Endothelial cell of umbilical vein (primary cell): Measurements from ENCODE around the gene CRYGN. TPM values are rescaled to one million over a fixed set of nuclear protein-coding genes. Genes with fewer than 3 reads are reported as not detected.

Source experiments
- BruUV-seq: library from RNA; stranded (reverse); fragments of 400-500 nt; replicated peaks from 2 replicates; lab custom pipeline; 2021; lab: Mats Ljungman, UMichigan
- CTCF ChIA-PET: fragments of 300-600, 350-600 bp; sonication (Branson Sonifier 250); formaldehyde crosslinking; loops from one replicate; lab custom pipeline; 2021; ENCODE audit warnings: antibody characterized with exemption, inconsistent platforms; lab: Charles Lee
- POLR2A ChIA-PET: fragments of 300-600, 350-600 bp; sonication (Branson Sonifier 250); formaldehyde crosslinking; loops from one replicate; lab custom pipeline; 2021; ENCODE audit warnings: antibody characterized with exemption, inconsistent platforms; lab: Charles Lee
- DNase-seq: peaks from one replicate; pipeline ENCODE4 v3.0.0-alpha.2; 2011; ENCODE audit warnings: low read depth, low spot score
- FAIRE-seq: peaks from 2 replicates; lab custom pipeline; 2011; peaks lifted over from hg19 to GRCh38; lab: Jason Lieb, UNC
- H2AFZ ChIP-seq: 2 replicates; pipeline ENCODE4 v1.6.0; 2012; ENCODE audit warnings: low read depth, low read length, control low read depth, inconsistent platforms
- H3K27ac ChIP-seq: 2 replicates; pipeline ENCODE4 v1.5.1; 2011; ENCODE audit warnings: low read depth, mild to moderate bottlenecking, control low read depth, low read length, moderate library complexity; ENCODE audit not compliant: insufficient read depth
- H3K27me3 ChIP-seq, 2 experiments: 2 replicates each; pipeline versions ENCODE4 v1.6.0 to v1.6.1; 2011; ENCODE audit warnings: low read length in 2 of 2, mixed read lengths in 1 of 2; ENCODE audit not compliant: control insufficient read depth in 2 of 2, insufficient read depth in 2 of 2
- H3K36me3 ChIP-seq, 2 experiments: 2 replicates in 1 of 2; 3 replicates in 1 of 2; pipeline ENCODE4 v1.5.1; 2011; ENCODE audit warnings: low read length in 2 of 2, mild to moderate bottlenecking in 1 of 2, moderate library complexity in 1 of 2; ENCODE audit not compliant: control insufficient read depth in 2 of 2, insufficient read depth in 2 of 2; ENCODE audit errors: extremely low read depth in 1 of 2
- H3K4me1 ChIP-seq: 3 replicates; pipeline ENCODE4 v1.5.1; 2011; ENCODE audit warnings: mild to moderate bottlenecking, low read length; ENCODE audit not compliant: control insufficient read depth, insufficient read depth; ENCODE audit errors: extremely low read depth
- H3K4me2 ChIP-seq: 2 replicates; pipeline ENCODE4 v1.6.1; 2011; ENCODE audit warnings: low read length, control low read depth, mixed read lengths; ENCODE audit not compliant: insufficient read depth
- H3K4me3 ChIP-seq, 3 experiments: fragments of 200-600 bp in 1 of 3; sonication (generic), shearing (Covaris generic) in 1 of 3; replicated peaks in 1 of 3; 2 replicates each; pipeline ENCODE4 v1.5.1; 2011 to 2016; ENCODE audit warnings: control low read depth in 3 of 3, low read length in 3 of 3, mild to moderate bottlenecking in 2 of 3, inconsistent platforms in 1 of 3, low read depth in 1 of 3, moderate library complexity in 1 of 3; ENCODE audit not compliant: insufficient read depth in 1 of 3
- H3K79me2 ChIP-seq: 2 replicates; pipeline ENCODE4 v1.6.0; 2012; ENCODE audit warnings: low read length, inconsistent platforms; ENCODE audit not compliant: control insufficient read depth, insufficient read depth
- H3K9ac ChIP-seq: replicated peaks from 2 replicates; pipeline ENCODE3; 2011; ENCODE audit warnings: low read length, control low read depth; ENCODE audit not compliant: insufficient read depth; ENCODE audit errors: extremely low read depth
- H3K9me1 ChIP-seq: replicated peaks from 3 replicates; pipeline ENCODE4 v1.6.0; 2011; ENCODE audit warnings: mild to moderate bottlenecking, low read length; ENCODE audit not compliant: control insufficient read depth, insufficient read depth; ENCODE audit errors: extremely low read depth
- H3K9me3 ChIP-seq: replicated peaks from 2 replicates; pipeline ENCODE4 v1.5.1; 2012; ENCODE audit warnings: low read length, inconsistent platforms; ENCODE audit not compliant: control insufficient read depth, insufficient read depth
- H4K20me1 ChIP-seq: replicated peaks from 2 replicates; pipeline ENCODE3; 2011; ENCODE audit warnings: mild to moderate bottlenecking, low read length; ENCODE audit not compliant: control insufficient read depth, insufficient read depth; ENCODE audit errors: extremely low read depth
- EZH2 ChIP-seq: IDR thresholded peaks from 2 replicates; pipeline ENCODE4 v1.6.1; 2012; ENCODE audit warnings: borderline replicate concordance, low read depth, mild to moderate bottlenecking, moderate library complexity, low read length, inconsistent platforms; ENCODE audit not compliant: severe bottlenecking
- FOS ChIP-seq: IDR thresholded peaks from 2 replicates; pipeline ENCODE4 v1.6.1; 2011; ENCODE audit warnings: mild to moderate bottlenecking, low read length, moderate library complexity, borderline replicate concordance; ENCODE audit not compliant: insufficient read depth
- GATA2 ChIP-seq: IDR thresholded peaks from 2 replicates; pipeline ENCODE4 v1.7.0; 2011; ENCODE audit warnings: low read depth, mild to moderate bottlenecking, moderate library complexity, mixed read lengths, low read length; ENCODE audit not compliant: insufficient read length, insufficient read depth
- JUN ChIP-seq: IDR thresholded peaks from 2 replicates; pipeline ENCODE4 v1.6.1; 2011; ENCODE audit warnings: borderline replicate concordance, low read depth; ENCODE audit not compliant: insufficient read length, insufficient read depth
- MAX ChIP-seq: IDR thresholded peaks from 2 replicates; pipeline ENCODE4 v1.6.1; 2011; ENCODE audit not compliant: insufficient read depth, insufficient read length
- MYC ChIP-seq: IDR thresholded peaks from one replicate; pipeline ENCODE4 v1.6.1; 2011; ENCODE audit warnings: mild to moderate bottlenecking, low read depth, low read length
- POLR2A ChIP-seq: IDR thresholded peaks from 2 replicates; pipeline ENCODE4 v1.6.1; 2012; ENCODE audit warnings: low read depth, mild to moderate bottlenecking, control low read depth, low read length
- POLR2AphosphoS5 ChIP-seq: IDR thresholded peaks from 2 replicates; pipeline ENCODE4 v1.6.1; 2012; ENCODE audit warnings: low read depth, mild to moderate bottlenecking, control low read depth, low read length, moderate library complexity; ENCODE audit not compliant: insufficient read depth
- dilution Hi-C: fragments of 300-500 bp; cut with MboI; formaldehyde crosslinking; loops from one replicate; pipeline ENCODE4 v1.15.0; 2019; ENCODE audit warnings: low sequenced_read_pairs; ENCODE audit not compliant: extremely low pct_ligation_motif_present
- intact Hi-C: fragments of 100-400 bp; cut with micrococcal nuclease; formaldehyde crosslinking; loops from one replicate; pipeline ENCODE4 v1.10.0; 2022
- polyA plus RNA-seq, 4 experiments: library from polyadenylated mRNA; depleted of rRNA in 3 of 4; stranded (reverse) in 3 of 4; unstranded in 1 of 4; fragments of >200 nt; gene quantifications; 2 replicates each; pipeline versions ENCODE4 v1.2.1 to v1.2.3, GENCODE V29; 2011 to 2012; ENCODE audit warnings: missing spikeins in 1 of 4
- total RNA-seq: library from RNA; stranded (reverse); gene quantifications from 2 replicates; pipeline ENCODE4 v1.2.3, GENCODE V29; 2021
- TF ChIP-seq, protein P1 (sequence below), 2 donors: IDR thresholded peaks; 1 replicate in 1 of 2; 2 replicates in 1 of 2; pipeline ENCODE4 v1.5.1; 2011; ENCODE audit warnings: low read length in 2 of 2, mild to moderate bottlenecking in 2 of 2, moderate library complexity in 2 of 2, control low read depth in 1 of 2, inconsistent platforms in 1 of 2, low read depth in 1 of 2; ENCODE audit not compliant: insufficient read depth in 1 of 2; ENCODE audit errors: extremely low read depth in 1 of 2

Gene CRYGN
- total and polyA plus RNA-seq, 2 donors (not counting 3 experiments of a cell fraction or from before 2014, with no cell fraction given) = not detected

GRCh38 chr7:151416112-151416940, 23.6 kb downstream of the CRYGN start:
- ChIA-PET POLR2A (no interaction called here), CTCF (interaction anchor here (1.0 to 1.1 kb wide), 2 partner anchors 9 to 11 kb away, joined by 3 to 5 read pairs; no protein-coding TSS in a partner anchor)
- Histone ChIP-seq H3K9ac (no peak overlapping the region), H3K9me1 (no peaks in the 10 kb centered on the region), H3K4me2 (no peak overlapping the region), H3K27ac (no peak overlapping the region), H3K4me1 (no peaks in the 10 kb centered on the region), H3K36me3 (no peaks in the 10 kb centered on the region), H3K4me3 (no peak overlapping the region), H2AFZ (no peak overlapping the region), H3K9me3 (no peaks in the 10 kb centered on the region), H3K27me3 (peaks cover 32 to 35% of the 10 kb centered on the region in 2 experiments), H3K79me2 (no peaks in the 10 kb centered on the region), H4K20me1 (no peaks in the 10 kb centered on the region)
- FAIRE-seq = no peak
- DNase-seq = no peak
- BruUV-seq = no TSS peak
- no peak for TF ChIP-seq GATA2
- TF ChIP-seq FOS = no peak
- no peak for TF ChIP-seq POLR2AphosphoS5
- no peak for TF ChIP-seq EZH2
- no peak for TF ChIP-seq MYC
- TF ChIP-seq, protein P1, sequence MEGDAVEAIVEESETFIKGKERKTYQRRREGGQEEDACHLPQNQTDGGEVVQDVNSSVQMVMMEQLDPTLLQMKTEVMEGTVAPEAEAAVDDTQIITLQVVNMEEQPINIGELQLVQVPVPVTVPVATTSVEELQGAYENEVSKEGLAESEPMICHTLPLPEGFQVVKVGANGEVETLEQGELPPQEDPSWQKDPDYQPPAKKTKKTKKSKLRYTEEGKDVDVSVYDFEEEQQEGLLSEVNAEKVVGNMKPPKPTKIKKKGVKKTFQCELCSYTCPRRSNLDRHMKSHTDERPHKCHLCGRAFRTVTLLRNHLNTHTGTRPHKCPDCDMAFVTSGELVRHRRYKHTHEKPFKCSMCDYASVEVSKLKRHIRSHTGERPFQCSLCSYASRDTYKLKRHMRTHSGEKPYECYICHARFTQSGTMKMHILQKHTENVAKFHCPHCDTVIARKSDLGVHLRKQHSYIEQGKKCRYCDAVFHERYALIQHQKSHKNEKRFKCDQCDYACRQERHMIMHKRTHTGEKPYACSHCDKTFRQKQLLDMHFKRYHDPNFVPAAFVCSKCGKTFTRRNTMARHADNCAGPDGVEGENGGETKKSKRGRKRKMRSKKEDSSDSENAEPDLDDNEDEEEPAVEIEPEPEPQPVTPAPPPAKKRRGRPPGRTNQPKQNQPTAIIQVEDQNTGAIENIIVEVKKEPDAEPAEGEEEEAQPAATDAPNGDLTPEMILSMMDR (IDR thresholded peaks at IDR 0.05; ENCODE audit: extremely low read depth in 1 of 2, insufficient read depth in 1 of 2, low read depth in 1 of 2, low read length in 2 of 2) = no peak
- no peak for TF ChIP-seq MAX
- TF ChIP-seq JUN = no peak
- no peak for TF ChIP-seq POLR2A
- intact Hi-C loops = no loop called here
- dilution Hi-C loops = no loop called here
